ENCODE measurements around the gene TAMALIN.

- TF ChIP-seq CTBP1 (IDR thresholded peaks at IDR 0.05; ENCODE audit: borderline replicate concordance) = no peak
- no peak for TF ChIP-seq FOXM1 (IDR thresholded peaks at IDR 0.05; ENCODE audit: borderline replicate concordance)
- TF ChIP-seq L3MBTL2 (conservative IDR thresholded peaks at IDR 0.05) = no peak
- TF ChIP-seq BHLHE40 (IDR thresholded peaks at IDR 0.05; ENCODE audit: borderline replicate concordance) = no peak
- no peak for TF ChIP-seq SP1 (IDR thresholded peaks at IDR 0.05)
- TF ChIP-seq ARNT (IDR thresholded peaks at IDR 0.05) = no peak
Measured at GRCh38 chr12:52058631-52059361, 52.0 kb downstream of the TAMALIN start.
